ENCODE results near the gene MCM7. TPM values are rescaled to one million over a fixed set of nuclear protein-coding genes. Genes with fewer than 3 reads are reported as not detected.

The MCM7 gene
- total RNA-seq, 2 donors from 2014 or later, result 32.6 to 34.5 TPM

DNA sequence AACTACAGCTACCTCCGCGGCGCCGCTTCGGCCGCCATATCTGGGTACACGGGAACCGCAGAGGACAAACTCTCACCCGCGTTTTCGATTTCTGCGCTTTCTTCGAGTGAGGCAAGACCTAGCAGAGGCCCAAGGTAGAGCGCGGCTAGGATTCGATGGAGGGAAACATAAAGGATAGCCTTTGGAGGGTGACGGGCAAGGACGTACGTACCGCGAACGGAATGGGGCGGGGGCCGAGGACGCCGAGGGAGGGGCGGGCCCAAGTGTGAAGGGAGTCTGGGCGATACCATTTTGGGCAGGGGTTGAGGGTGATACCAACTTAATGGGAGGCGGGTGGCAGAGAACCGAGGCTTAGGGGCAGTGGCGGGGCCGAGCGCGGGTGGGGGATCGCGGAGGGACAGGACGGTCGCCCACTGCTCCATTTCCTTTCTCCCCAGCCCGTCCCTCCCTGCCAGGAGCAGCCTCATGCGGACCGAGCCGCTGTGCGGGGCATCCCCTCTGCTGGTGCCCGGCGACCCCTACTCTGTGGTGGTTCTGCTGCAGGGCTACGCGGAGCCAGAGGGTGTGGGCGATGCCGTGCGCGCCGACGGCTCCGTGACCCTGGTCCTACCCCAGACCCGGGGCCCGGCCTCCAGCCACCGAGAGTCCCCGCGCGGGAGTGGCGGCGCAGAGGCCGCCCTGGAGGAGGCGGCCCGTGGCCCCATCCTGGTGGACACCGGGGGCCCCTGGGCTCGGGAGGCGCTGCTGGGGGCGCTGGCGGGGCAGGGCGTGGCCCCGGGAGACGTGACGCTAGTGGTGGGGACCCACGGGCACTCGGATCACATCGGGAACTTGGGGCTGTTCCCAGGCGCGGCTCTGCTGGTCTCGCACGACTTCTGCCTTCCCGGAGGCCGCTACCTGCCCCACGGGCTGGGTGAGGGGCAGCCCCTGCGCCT lies 26.0 kb upstream of the MCM7 start, which contains the start of gene MBLAC1:
Gene MBLAC1, plus strand, starts transcription at position 37 of the 935 bp plus-strand sequence. Its CDS starts 429 bp downstream, at position 466.
- ATAC-seq (peak; percentile 90), DNase-seq (peak; percentile 91 to 94 (median 93))
- peaks cover 42% of the 10 kb centered on the region for H3K4me1 ChIP-seq
- peak within 1 kb of the TSS; percentile 94 to 99 (median 98) for H3K27ac ChIP-seq
- H3K4me3 ChIP-seq, result peak within 1 kb of the TSS; percentile 73 to 82
- no peaks in the 10 kb centered on the region for H3K36me3 ChIP-seq (replicated peaks in 1 of 2; ENCODE audit: insufficient read depth in 1 of 2, low read depth in 2 of 2)
- H3K27me3 ChIP-seq, result no peaks in the 10 kb centered on the region
- intact Hi-C loops (cut with DNase I), result no loop called here
- no peaks in the 10 kb centered on the region for H3K9me3 ChIP-seq
- peak; percentile 12 to 73 (median 68) for TF ChIP-seq POLR2A (IDR thresholded peaks at IDR 0.05)
- TF ChIP-seq, protein P1, sequence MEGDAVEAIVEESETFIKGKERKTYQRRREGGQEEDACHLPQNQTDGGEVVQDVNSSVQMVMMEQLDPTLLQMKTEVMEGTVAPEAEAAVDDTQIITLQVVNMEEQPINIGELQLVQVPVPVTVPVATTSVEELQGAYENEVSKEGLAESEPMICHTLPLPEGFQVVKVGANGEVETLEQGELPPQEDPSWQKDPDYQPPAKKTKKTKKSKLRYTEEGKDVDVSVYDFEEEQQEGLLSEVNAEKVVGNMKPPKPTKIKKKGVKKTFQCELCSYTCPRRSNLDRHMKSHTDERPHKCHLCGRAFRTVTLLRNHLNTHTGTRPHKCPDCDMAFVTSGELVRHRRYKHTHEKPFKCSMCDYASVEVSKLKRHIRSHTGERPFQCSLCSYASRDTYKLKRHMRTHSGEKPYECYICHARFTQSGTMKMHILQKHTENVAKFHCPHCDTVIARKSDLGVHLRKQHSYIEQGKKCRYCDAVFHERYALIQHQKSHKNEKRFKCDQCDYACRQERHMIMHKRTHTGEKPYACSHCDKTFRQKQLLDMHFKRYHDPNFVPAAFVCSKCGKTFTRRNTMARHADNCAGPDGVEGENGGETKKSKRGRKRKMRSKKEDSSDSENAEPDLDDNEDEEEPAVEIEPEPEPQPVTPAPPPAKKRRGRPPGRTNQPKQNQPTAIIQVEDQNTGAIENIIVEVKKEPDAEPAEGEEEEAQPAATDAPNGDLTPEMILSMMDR (IDR thresholded peaks at IDR 0.05), result no peak
- WGBS, 2 donors, result 0 to 1% methylated on average over 41 to 64 of the region's 85 CpGs

DNA sequence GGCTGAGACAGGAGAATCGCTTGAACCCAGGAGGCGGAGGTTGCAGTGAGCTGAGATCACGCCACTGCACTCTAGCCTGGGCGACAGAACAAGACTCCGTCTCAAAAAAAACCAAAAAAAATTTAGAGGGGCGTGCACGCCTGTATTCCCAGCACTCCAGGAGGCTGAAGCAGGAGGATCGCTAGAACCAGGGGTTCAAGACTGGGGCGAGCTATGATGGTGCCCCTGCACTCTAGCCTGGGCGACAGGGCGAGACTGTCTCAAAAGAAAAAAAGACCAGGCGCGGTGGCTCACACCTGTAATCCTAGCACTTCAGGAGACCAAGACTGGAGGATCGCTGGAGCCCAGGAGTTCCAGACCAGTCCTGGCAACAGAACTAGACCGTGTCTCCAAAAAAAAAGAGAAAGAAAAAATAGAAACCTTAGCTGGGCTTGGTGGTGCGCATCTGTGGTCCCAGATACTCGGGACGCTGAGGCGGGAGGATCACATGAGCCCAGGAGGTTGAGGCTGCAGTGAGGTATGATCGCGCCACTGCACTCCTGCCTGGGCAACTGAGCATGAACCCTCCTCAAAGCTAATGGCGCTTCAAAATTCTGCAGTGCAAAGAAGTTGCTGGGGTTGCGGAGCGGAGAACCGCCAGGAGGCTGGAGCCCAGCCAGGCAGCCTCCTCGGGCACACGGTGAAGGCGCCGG lies 25.2 kb upstream of the MCM7 start:
- Histone ChIP-seq H3K27me3 (no peaks in the 10 kb centered on the region), H3K4me1 (peaks cover 38% of the 10 kb centered on the region), H3K4me3 (peak overlapping the region; percentile 73 to 82), H3K27ac (peak overlapping the region; percentile 94 to 99 (median 98)), H3K9me3 (no peaks in the 10 kb centered on the region), H3K36me3 (replicated peaks in 1 of 2; ENCODE audit: insufficient read depth in 1 of 2, low read depth in 2 of 2) (no peaks in the 10 kb centered on the region)
- TF ChIP-seq POLR2A (IDR thresholded peaks at IDR 0.05), result no peak
- TF ChIP-seq, protein P1 (IDR thresholded peaks at IDR 0.05), result peak in 1 of 7 experiments; percentile 22
- intact Hi-C loops (cut with DNase I), result no loop called here
- WGBS, 2 donors, result 12% methylated on average over 29 of the region's 29 CpGs
- ATAC-seq (no peak), DNase-seq (no peak)

DNA sequence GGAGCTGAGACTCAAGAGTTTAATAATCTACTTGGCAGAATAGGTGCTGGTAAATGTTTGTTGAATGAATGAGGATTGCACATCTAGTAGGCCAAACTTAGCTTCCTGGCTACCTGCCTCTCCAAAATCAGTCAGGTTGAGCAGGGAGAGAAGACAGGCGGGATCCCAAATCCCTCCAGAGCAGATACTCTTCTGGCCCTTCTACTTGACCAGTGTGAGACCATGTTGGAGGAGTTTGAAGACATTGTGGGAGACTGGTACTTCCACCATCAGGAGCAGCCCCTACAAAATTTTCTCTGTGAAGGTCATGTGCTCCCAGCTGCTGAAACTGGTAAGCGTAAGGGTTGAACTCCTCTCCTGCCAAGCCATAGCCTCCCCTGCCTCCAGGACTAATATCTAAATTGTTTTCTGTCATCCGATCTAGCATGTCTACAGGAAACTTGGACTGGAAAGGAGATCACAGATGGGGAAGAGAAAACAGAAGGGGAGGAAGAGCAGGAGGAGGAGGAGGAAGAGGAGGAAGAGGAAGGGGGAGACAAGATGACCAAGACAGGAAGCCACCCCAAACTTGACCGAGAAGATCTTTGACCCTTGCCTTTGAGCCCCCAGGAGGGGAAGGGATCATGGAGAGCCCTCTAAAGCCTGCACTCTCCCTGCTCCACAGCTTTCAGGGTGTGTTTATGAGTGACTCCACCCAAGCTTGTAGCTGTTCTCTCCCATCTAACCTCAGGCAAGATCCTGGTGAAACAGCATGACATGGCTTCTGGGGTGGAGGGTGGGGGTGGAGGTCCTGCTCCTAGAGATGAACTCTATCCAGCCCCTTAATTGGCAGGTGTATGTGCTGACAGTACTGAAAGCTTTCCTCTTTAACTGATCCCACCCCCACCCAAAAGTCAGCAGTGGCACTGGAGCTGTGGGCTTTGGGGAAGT lies 23.4 kb upstream of the MCM7 start:
- 79 to 80% methylated on average over 4 of the region's 4 CpGs for WGBS, 2 donors
- Histone ChIP-seq H3K27ac (no peak overlapping the region), H3K36me3 (replicated peaks in 1 of 2; ENCODE audit: insufficient read depth in 1 of 2, low read depth in 2 of 2) (no peaks in the 10 kb centered on the region), H3K9me3 (no peaks in the 10 kb centered on the region), H3K27me3 (no peaks in the 10 kb centered on the region), H3K4me3 (no peak overlapping the region), H3K4me1 (peaks cover 38% of the 10 kb centered on the region)
- ATAC-seq, result no peak
- DNase-seq, result no peak
- intact Hi-C loops (cut with DNase I), result no loop called here
- TF ChIP-seq, protein P1 (IDR thresholded peaks at IDR 0.05), result no peak
- TF ChIP-seq POLR2A (IDR thresholded peaks at IDR 0.05), result no peak

DNA sequence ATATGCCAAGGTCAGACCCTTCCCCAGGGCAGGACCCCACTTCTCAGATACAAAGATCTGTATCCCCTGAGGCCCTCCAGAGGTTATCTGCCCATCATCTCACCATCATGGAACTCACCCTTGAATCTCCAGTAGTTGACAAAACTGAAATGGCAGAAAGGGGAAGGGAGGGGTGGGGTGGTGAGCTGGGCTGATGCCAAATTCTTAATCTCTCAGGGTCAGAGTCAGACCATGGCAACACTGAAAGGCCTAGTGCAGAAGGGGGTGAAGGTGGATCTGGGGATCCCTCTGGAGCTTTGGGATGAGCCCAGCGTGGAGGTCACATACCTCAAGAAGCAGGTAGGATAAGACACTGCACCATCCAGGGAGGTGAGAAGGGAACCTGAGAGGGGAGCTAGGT lies 21.4 kb upstream of the MCM7 start:
- Histone ChIP-seq H3K4me3 (no peak overlapping the region), H3K36me3 (replicated peaks in 1 of 2; ENCODE audit: insufficient read depth in 1 of 2, low read depth in 2 of 2) (no peaks in the 10 kb centered on the region), H3K9me3 (no peaks in the 10 kb centered on the region), H3K27ac (no peak overlapping the region), H3K27me3 (no peaks in the 10 kb centered on the region), H3K4me1 (peaks cover 37% of the 10 kb centered on the region)
- 89 to 91% methylated on average over 1 of the region's 1 CpG for WGBS, 2 donors
- intact Hi-C loops (cut with DNase I), result no loop called here
- DNase-seq, result no peak
- no peak for ATAC-seq
- TF ChIP-seq, protein P1 (IDR thresholded peaks at IDR 0.05), result no peak
- no peak for TF ChIP-seq POLR2A (IDR thresholded peaks at IDR 0.05)
